Measurements from ENCODE around the gene PTPN2. TPM values are rescaled to one million over a fixed set of nuclear protein-coding genes. Genes with fewer than 3 reads are reported as not detected.

The PTPN2 gene
- total RNA-seq, 1 experiment from 2014 or later: 44.7 TPM

DNA sequence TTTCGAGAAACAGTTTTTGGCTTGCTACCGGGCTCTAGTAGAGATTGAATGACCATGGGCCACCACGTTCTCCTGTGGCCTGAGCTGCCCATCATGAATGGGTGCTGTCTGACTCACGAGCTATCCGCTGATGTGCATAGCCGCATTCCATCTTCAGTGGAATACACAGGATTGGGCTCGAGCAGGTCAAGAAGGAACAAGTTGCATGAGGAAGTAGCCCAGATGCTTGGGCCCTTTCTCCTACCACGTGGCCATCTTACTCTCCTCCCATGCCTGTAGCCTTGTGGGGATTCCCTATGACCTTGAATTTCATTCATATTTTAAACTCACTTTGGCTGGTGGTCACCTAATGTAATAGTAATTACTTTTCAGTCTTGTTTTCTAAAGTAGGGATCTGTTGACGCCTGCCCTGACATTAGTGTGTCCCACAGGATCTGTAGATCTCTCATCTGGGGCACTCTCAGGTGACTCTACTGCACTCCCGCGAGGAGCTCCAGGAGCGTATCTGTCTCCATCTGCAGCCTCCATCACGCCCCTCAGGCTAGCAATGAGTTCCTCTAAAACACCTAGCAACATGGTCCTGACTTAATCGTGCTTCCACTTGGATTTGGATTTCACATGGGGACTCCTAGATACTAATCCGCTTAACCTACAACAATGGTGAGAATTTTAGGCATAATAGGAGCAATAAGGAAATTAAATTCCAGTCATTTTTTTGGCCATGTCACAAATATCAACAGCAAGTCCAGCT, 113.4 kb downstream of the PTPN2 start:
- TF ChIP-seq EZH2 (IDR thresholded peaks at IDR 0.05; ENCODE audit: borderline replicate concordance, low read depth, low read length, poor library complexity, severe bottlenecking): no peak
- TF ChIP-seq, protein P1, sequence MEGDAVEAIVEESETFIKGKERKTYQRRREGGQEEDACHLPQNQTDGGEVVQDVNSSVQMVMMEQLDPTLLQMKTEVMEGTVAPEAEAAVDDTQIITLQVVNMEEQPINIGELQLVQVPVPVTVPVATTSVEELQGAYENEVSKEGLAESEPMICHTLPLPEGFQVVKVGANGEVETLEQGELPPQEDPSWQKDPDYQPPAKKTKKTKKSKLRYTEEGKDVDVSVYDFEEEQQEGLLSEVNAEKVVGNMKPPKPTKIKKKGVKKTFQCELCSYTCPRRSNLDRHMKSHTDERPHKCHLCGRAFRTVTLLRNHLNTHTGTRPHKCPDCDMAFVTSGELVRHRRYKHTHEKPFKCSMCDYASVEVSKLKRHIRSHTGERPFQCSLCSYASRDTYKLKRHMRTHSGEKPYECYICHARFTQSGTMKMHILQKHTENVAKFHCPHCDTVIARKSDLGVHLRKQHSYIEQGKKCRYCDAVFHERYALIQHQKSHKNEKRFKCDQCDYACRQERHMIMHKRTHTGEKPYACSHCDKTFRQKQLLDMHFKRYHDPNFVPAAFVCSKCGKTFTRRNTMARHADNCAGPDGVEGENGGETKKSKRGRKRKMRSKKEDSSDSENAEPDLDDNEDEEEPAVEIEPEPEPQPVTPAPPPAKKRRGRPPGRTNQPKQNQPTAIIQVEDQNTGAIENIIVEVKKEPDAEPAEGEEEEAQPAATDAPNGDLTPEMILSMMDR (conservative IDR thresholded peaks at IDR 0.05; ENCODE audit: low read depth, low read length): no peak
- Histone ChIP-seq H3K27me3 (replicated peaks; ENCODE audit: insufficient read depth, low read depth, low read length, poor library complexity) (no peaks in the 10 kb centered on the region), H3K4me1 (ENCODE audit: insufficient read depth, low read length, poor library complexity, severe bottlenecking) (no peaks in the 10 kb centered on the region), H3K4me3 (ENCODE audit: low read depth, low read length, poor library complexity, severe bottlenecking) (no peak overlapping the region), H3K36me3 (ENCODE audit: insufficient read depth, low read length, poor library complexity, severe bottlenecking) (no peaks in the 10 kb centered on the region), H3K9me3 (ENCODE audit: low read depth, low read length, poor library complexity, severe bottlenecking) (no peaks in the 10 kb centered on the region), H3K27ac (ENCODE audit: low read depth, low read length, poor library complexity, severe bottlenecking) (no peak overlapping the region)
- ChIA-PET POLR2A (ENCODE audit: low non-redundant PET) (no interaction called here), CTCF (no interaction called here)
- no TSS peak for BruUV-seq (replicated peaks)
- DNase-seq (ENCODE audit: low spot score): no peak
- intact Hi-C loops (cut with micrococcal nuclease; ENCODE audit: unreplicated experiment): no loop called here

DNA sequence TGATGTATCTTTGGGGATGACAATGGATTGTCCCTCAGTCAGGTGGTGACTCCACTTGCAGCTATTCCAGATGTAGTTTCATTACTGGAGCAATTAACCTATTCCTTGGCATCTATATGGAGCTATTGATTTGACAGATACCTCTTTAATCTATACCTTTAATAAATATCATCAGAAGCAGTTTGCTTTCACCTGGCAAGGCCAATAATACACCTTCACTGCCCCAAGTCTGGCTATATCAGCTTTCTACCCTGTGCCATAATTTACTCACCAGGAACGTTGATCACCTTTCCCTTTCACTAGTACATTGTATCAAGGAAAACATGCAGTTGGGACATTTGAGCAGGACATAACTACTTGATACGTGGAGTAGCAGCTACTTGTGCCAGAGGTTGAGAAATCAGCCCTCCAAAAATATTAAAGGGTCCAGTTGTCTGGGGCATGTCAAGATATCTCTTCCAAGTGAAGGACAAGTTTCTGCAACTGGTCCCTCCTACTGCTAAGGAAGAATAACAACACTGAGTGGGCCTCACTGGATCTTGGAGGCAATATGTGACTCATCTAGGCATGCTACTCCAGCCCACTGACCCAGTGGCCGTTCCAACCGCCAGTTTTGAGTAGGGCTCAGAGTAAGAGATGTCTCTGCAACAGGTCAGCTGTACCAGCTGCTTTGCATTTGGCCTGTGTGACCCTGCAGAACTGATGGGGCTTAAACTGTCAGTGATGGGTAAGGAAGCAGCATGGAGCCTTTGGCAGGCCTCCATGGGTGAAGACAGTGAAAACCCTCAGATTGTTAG, 114.2 kb downstream of the PTPN2 start:
- CTCF ChIA-PET: no interaction called here
- Histone ChIP-seq H3K36me3 (ENCODE audit: insufficient read depth, low read length, poor library complexity, severe bottlenecking) (no peaks in the 10 kb centered on the region), H3K4me3 (ENCODE audit: low read depth, low read length, poor library complexity, severe bottlenecking) (no peak overlapping the region), H3K27me3 (replicated peaks; ENCODE audit: insufficient read depth, low read depth, low read length, poor library complexity) (no peaks in the 10 kb centered on the region), H3K9me3 (ENCODE audit: low read depth, low read length, poor library complexity, severe bottlenecking) (no peaks in the 10 kb centered on the region), H3K27ac (ENCODE audit: low read depth, low read length, poor library complexity, severe bottlenecking) (no peak overlapping the region), H3K4me1 (ENCODE audit: insufficient read depth, low read length, poor library complexity, severe bottlenecking) (no peaks in the 10 kb centered on the region)
- no peak for TF ChIP-seq EZH2 (IDR thresholded peaks at IDR 0.05; ENCODE audit: borderline replicate concordance, low read depth, low read length, poor library complexity, severe bottlenecking)
- TF ChIP-seq, protein P1 (conservative IDR thresholded peaks at IDR 0.05; ENCODE audit: low read depth, low read length): no peak
- intact Hi-C loops (cut with micrococcal nuclease; ENCODE audit: unreplicated experiment): no loop called here
- no peak for DNase-seq (ENCODE audit: low spot score)
- BruUV-seq (replicated peaks): no TSS peak
- POLR2A ChIA-PET (ENCODE audit: low non-redundant PET): no interaction called here

DNA sequence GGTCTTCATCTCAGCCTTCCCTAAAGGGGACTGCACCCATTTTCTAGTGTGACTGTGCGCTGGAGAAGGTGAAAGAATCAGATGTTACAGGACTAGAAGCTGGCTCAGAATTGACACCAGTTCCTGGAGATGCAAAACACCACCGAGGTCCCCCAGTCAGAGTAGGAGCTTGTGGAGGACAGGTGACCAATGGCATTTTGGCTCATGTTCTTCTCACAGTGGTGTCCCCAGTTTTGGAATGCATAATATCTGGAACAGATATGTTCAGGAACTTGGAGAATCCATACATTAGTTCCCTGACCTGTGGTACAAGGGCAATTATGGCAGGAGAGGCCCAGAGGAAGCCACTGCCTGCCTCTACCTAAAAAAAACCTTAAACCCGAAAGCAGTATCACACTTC, 114.9 kb downstream of the PTPN2 start:
- DNase-seq (ENCODE audit: low spot score): no peak
- intact Hi-C loops (cut with micrococcal nuclease; ENCODE audit: unreplicated experiment): no loop called here
- H3K27me3 ChIP-seq (replicated peaks; ENCODE audit: insufficient read depth, low read depth, low read length, poor library complexity): no peaks in the 10 kb centered on the region
- H3K27ac ChIP-seq (ENCODE audit: low read depth, low read length, poor library complexity, severe bottlenecking): no peak overlapping the region
- H3K9me3 ChIP-seq (ENCODE audit: low read depth, low read length, poor library complexity, severe bottlenecking): no peaks in the 10 kb centered on the region
- POLR2A ChIA-PET (ENCODE audit: low non-redundant PET): no interaction called here
- TF ChIP-seq EZH2 (IDR thresholded peaks at IDR 0.05; ENCODE audit: borderline replicate concordance, low read depth, low read length, poor library complexity, severe bottlenecking): no peak
- TF ChIP-seq, protein P1 (conservative IDR thresholded peaks at IDR 0.05; ENCODE audit: low read depth, low read length): no peak
- no peaks in the 10 kb centered on the region for H3K4me1 ChIP-seq (ENCODE audit: insufficient read depth, low read length, poor library complexity, severe bottlenecking)
- H3K4me3 ChIP-seq (ENCODE audit: low read depth, low read length, poor library complexity, severe bottlenecking): no peak overlapping the region
- BruUV-seq (replicated peaks): no TSS peak
- no peaks in the 10 kb centered on the region for H3K36me3 ChIP-seq (ENCODE audit: insufficient read depth, low read length, poor library complexity, severe bottlenecking)
- CTCF ChIA-PET: no interaction called here

All from A673 (cell line).